Erythroblast (primary cell): ENCODE measurements around the gene SCN3A.

Experiments
- GATA1 ChIP-seq: IDR thresholded peaks from 2 replicates; pipeline ENCODE4 v1.6.1; 2011; ENCODE audit warnings: low read depth, mild to moderate bottlenecking, control low read depth, low read length, moderate library complexity
- POLR2A ChIP-seq: IDR thresholded peaks from 2 replicates; pipeline ENCODE4 v1.6.1; 2011; ENCODE audit warnings: mild to moderate bottlenecking, low read length

DNA sequence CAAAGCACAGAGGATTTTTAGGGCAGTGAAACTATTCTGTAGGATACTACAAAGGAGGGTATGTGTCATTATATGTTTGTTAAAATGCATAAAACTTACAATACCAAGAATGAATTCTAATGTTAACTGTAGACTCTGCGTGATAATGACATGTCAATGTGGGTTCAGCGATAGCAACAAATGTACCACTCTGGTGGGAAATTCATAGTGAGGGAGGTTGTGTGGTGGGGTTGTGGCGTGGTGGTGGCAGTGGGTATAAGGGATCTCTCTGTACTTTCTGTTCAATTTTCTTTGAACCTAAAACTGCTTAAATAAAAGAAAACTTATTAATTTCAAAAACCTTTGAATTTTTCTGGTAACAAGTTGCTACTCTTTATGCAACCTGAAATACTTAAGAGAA lies 149.2 kb downstream of the SCN3A start:
- no peak for TF ChIP-seq POLR2A
- TF ChIP-seq GATA1, result no peak
